ENCODE measurements around the gene TBC1D17.

DNA sequence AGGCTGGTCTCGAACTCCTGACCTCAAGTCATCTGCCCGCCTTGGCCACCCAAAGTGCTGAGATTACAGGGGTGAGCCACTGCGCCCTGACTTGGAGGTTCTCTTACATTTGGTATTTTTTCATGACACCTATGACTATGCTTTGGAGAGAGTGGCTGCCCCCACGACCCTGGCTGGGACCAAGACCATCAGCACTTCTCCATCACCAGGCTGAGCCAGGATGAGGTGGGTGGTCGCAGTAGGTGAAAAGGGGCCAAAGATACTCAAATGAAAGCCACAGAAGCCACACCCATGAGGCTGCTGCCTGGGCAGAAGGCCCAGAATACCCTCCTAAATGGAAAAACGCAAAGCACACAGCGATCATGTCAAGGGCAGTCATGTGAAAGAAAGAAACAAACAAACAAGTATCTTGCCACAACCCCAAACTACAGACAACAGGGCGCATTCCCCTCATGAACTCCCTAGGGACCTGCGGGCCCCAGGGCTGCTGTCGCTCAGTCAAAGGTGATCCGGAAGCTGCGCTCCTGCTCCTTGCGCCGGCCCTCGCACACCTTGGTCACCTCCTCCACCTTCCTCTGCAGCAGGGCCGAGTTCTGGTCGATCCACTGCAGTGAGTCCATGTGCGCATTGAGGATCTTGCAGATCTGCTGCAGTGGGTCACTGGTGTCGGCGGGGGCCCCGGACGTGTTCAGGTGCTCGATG is 30.4 kb downstream of the TBC1D17 start:
- TF ChIP-seq, protein P1, sequence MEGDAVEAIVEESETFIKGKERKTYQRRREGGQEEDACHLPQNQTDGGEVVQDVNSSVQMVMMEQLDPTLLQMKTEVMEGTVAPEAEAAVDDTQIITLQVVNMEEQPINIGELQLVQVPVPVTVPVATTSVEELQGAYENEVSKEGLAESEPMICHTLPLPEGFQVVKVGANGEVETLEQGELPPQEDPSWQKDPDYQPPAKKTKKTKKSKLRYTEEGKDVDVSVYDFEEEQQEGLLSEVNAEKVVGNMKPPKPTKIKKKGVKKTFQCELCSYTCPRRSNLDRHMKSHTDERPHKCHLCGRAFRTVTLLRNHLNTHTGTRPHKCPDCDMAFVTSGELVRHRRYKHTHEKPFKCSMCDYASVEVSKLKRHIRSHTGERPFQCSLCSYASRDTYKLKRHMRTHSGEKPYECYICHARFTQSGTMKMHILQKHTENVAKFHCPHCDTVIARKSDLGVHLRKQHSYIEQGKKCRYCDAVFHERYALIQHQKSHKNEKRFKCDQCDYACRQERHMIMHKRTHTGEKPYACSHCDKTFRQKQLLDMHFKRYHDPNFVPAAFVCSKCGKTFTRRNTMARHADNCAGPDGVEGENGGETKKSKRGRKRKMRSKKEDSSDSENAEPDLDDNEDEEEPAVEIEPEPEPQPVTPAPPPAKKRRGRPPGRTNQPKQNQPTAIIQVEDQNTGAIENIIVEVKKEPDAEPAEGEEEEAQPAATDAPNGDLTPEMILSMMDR (IDR thresholded peaks at IDR 0.05; ENCODE audit: insufficient read depth, low read length, poor library complexity, severe bottlenecking), result no peak
- no peak for TF ChIP-seq EZH2phosphoT487 (conservative IDR thresholded peaks at IDR 0.05; ENCODE audit: low read length)

Data from SU-DHL-6 (cell line).